ENCODE measurements around the gene KRTAP4-7. TPM values are rescaled to one million over a fixed set of nuclear protein-coding genes. Genes with fewer than 3 reads are reported as not detected.
A peak's percentile ranks its signal among the peaks of the same experiment; 100 is the strongest.
"Not testable (repeated sequence)": the region's sequence is repeated elsewhere in the genome, so short reads cannot be mapped to it uniquely, and the experiment has no call there.

Gene KRTAP4-7
- polyA plus RNA-seq (2013, experiment 1 of 2) = not detected
- not detected for polyA plus RNA-seq (2013, experiment 2 of 2)

- not testable (repeated sequence) for H3K36me3 ChIP-seq (ENCODE audit: control insufficient read depth, insufficient read depth, low read length); H3K27ac ChIP-seq (ENCODE audit: low read depth, low read length, severe bottlenecking); H3K4me1 ChIP-seq (ENCODE audit: control insufficient read depth, insufficient read depth, low read length, poor library complexity, severe bottlenecking); H3K9me3 ChIP-seq (ENCODE audit: control insufficient read depth, low read length); H3K4me3 ChIP-seq (ENCODE audit: extremely low read depth, insufficient read depth, low read length, poor library complexity, severe bottlenecking)
- WGBS, 2 experiments (ENCODE audit: insufficient coverage in 2 of 2) = 86 to 89% methylated on average over 7 to 11 of the region's 14 CpGs
These were observed at the start of gene KRTAP4-7 for GRCh38 chr17:41084100-41084856. Gene KRTAP4-7, plus strand, starts transcription at chr17:41084150. Its CDS starts 57 bp downstream, at chr17:41084207.

DNA sequence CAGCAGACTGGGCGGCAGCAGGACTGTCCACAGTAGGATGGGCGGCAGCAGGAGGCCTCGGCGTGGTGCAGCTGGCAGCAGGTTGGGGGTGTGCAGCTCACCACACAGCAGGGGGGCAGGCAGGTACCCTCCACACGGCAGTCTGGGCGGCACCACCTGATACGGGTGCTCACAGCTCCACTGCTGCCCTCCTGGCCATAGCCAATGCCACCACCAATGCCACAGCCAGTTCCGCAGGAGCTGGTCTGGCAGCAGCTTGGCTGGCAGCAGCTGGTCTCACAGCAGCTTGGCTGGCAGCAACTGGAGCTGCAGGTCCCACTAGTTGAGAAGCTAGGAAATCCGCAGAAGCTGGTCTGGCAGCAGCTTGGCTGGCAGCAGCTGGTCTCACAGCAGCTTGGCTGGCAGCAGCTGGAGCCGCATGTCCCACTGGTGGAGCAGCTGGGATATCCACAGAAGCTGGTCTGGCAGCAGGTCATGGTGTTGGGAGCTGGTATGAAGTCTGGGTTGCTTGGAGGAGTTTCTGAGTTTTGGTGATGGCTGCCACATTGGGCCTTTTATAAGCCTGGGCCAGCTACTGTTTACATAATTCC, 49.5 kb upstream of the KRTAP4-7 start, which contains the start of gene KRTAP1-3:
Gene KRTAP1-3, minus strand, starts transcription at position 529 of the 590 bp plus-strand sequence. Its CDS starts 53 bp downstream, at position 476.
- H3K4me3 ChIP-seq (ENCODE audit: extremely low read depth, insufficient read depth, low read length, poor library complexity, severe bottlenecking); H3K36me3 ChIP-seq (ENCODE audit: control insufficient read depth, insufficient read depth, low read length); H3K27ac ChIP-seq (ENCODE audit: low read depth, low read length, severe bottlenecking); H3K9me3 ChIP-seq (ENCODE audit: control insufficient read depth, low read length); H3K4me1 ChIP-seq (ENCODE audit: control insufficient read depth, insufficient read depth, low read length, poor library complexity, severe bottlenecking): not testable (repeated sequence)
- 91 to 95% methylated on average over 6 of the region's 10 CpGs for WGBS, 2 experiments (ENCODE audit: insufficient coverage in 2 of 2)

GRCh38 chr17:41037853-41038350, 46.0 kb upstream of the KRTAP4-7 start:
- no peak overlapping the region for H3K27ac ChIP-seq (ENCODE audit: low read depth, low read length, severe bottlenecking)
- WGBS, 2 experiments (ENCODE audit: insufficient coverage in 2 of 2) = 50 to 63% methylated on average over 1 of the region's 2 CpGs

DNA sequence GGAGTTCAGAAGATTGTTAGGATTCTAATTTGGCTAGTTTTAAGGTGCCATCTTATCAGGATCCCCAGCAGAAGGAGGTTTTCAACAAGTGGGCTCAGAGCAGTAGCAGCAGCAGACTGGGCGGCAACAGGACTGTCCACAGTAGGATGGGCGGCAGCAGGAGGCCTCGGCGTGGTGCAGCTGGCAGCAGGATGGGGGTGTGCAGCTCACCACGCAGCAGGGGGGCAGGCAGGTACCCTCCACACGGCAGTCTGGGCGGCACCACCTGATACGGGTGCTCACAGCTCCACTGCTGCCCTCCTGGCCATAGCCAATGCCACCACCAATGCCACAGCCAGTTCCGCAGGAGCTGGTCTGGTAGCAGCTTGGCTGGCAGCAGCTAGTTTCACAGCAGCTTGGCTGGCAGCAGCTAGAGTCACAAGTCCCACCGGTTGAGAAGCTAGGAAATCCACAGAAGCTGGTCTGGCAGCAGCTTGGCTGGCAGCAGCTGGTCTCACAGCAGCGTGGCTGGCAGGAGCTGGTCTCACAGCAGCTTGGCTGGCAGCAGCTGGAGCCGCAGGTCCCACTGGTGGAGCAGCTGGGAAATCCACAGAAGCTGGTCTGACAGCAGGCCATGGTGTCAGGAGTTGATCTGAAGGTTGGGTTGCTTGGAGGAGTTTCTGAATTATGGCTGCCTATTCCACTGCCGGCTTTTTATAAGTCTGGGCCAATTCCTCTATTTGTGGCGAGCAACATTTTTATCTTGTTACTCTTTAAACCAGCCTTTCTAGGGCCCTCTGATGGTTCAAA, 43.0 kb upstream of the KRTAP4-7 start, which contains the start of gene KRTAP1-1:
Gene KRTAP1-1, minus strand, starts transcription at position 668 of the 789 bp plus-strand sequence. Its CDS starts 53 bp downstream, at position 615.
- not testable (repeated sequence) for H3K4me1 ChIP-seq (ENCODE audit: control insufficient read depth, insufficient read depth, low read length, poor library complexity, severe bottlenecking); H3K36me3 ChIP-seq (ENCODE audit: control insufficient read depth, insufficient read depth, low read length); H3K27ac ChIP-seq (ENCODE audit: low read depth, low read length, severe bottlenecking); H3K9me3 ChIP-seq (ENCODE audit: control insufficient read depth, low read length); H3K4me3 ChIP-seq (ENCODE audit: extremely low read depth, insufficient read depth, low read length, poor library complexity, severe bottlenecking)
- 88 to 93% methylated on average over 7 to 8 of the region's 14 CpGs for WGBS, 2 experiments (ENCODE audit: insufficient coverage in 2 of 2)

More at GRCh38 chr17:41037853-41038350, 46.0 kb upstream of the KRTAP4-7 start:
- Histone ChIP-seq H3K36me3 (ENCODE audit: control insufficient read depth, insufficient read depth, low read length) (no peaks in the 10 kb centered on the region), H3K9me3 (ENCODE audit: control insufficient read depth, low read length) (no peaks in the 10 kb centered on the region), H3K4me3 (ENCODE audit: extremely low read depth, insufficient read depth, low read length, poor library complexity, severe bottlenecking) (no peak overlapping the region), H3K4me1 (ENCODE audit: control insufficient read depth, insufficient read depth, low read length, poor library complexity, severe bottlenecking) (no peaks in the 10 kb centered on the region)

- no peaks in the 10 kb centered on the region for H3K36me3 ChIP-seq (ENCODE audit: control insufficient read depth, insufficient read depth, low read length)
- WGBS, 2 experiments (ENCODE audit: insufficient coverage in 2 of 2) = no CpG with 5 or more reads among the region's 1 CpG
These were observed 41.0 kb upstream of the KRTAP4-7 start for GRCh38 chr17:41042953-41043352.

DNA sequence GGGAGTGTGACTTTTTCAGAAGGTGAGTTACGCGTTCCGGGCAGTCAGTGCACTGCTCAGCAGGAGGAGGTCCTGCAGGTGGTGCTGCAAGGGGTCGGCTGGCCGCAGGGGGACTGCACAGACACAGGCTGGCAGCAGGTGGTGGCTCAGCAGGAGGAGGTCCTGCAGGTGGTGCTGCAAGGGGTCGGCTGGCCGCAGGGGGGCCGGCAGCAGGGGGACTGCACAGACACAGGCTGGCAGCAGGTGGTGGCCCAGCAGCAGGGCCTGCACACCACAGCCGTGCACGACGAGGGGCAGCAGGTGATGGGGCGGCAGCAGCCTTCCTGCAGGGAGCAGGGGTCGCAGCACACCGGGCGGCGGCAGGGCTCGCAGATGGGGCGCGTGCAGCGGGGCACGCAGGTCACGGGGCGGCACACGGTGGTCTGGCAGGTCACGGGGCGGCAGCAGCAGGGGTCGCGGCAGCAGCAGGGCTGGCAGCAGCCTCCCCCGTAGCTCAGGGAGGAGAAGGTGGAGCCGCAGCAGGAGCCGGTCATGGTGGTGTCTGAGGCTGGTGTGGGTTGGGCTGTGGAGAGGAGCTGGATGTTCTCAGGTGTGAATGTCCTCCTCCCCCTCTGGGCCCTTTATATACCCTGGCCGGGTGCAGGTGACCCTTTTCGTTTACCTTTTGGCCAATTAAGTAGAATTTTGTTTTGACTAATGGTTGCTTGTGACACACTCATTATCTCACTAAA, 37.0 kb upstream of the KRTAP4-7 start, which contains the start of gene KRTAP2-1:
Gene KRTAP2-1, minus strand, starts transcription at position 582 of the 731 bp plus-strand sequence. Its CDS starts 49 bp downstream, at position 533.
- not testable (repeated sequence) for H3K36me3 ChIP-seq (ENCODE audit: control insufficient read depth, insufficient read depth, low read length); H3K27ac ChIP-seq (ENCODE audit: low read depth, low read length, severe bottlenecking); H3K4me3 ChIP-seq (ENCODE audit: extremely low read depth, insufficient read depth, low read length, poor library complexity, severe bottlenecking); H3K9me3 ChIP-seq (ENCODE audit: control insufficient read depth, low read length); H3K4me1 ChIP-seq (ENCODE audit: control insufficient read depth, insufficient read depth, low read length, poor library complexity, severe bottlenecking)
- WGBS, 2 experiments (ENCODE audit: insufficient coverage in 2 of 2) = 70 to 95% methylated on average over 4 of the region's 33 CpGs

More at GRCh38 chr17:41042953-41043352, 41.0 kb upstream of the KRTAP4-7 start:
- H3K4me3 ChIP-seq (ENCODE audit: extremely low read depth, insufficient read depth, low read length, poor library complexity, severe bottlenecking) = no peak overlapping the region
- H3K27ac ChIP-seq (ENCODE audit: low read depth, low read length, severe bottlenecking) = no peak overlapping the region
- H3K4me1 ChIP-seq (ENCODE audit: control insufficient read depth, insufficient read depth, low read length, poor library complexity, severe bottlenecking) = no peaks in the 10 kb centered on the region
- no peaks in the 10 kb centered on the region for H3K9me3 ChIP-seq (ENCODE audit: control insufficient read depth, low read length)

DNA sequence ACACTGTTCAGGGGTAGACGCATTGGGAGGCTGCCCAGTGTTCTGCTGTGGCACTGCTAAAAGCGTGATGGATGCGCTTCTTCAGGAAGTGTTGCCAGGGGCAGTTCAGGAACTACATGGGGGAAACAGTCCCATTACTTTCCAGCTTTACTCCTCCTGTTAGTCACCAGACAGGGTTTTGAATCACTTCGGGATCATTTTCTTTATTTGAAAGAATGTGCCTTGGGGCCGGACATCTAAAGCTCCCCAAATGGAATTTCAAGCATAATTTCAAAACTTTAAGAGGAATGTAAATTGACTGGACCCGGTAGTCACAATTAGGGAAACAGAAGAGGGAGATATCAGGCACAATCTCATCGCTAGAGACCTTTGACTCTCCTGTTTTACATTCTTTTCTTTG, 35.5 kb upstream of the KRTAP4-7 start:
- peaks cover 8% of the 10 kb centered on the region for H3K4me1 ChIP-seq (ENCODE audit: control insufficient read depth, insufficient read depth, low read length, poor library complexity, severe bottlenecking)
- peak overlapping the region; percentile 70 for H3K27ac ChIP-seq (ENCODE audit: low read depth, low read length, severe bottlenecking)
- no peaks in the 10 kb centered on the region for H3K36me3 ChIP-seq (ENCODE audit: control insufficient read depth, insufficient read depth, low read length)
- no peak overlapping the region for H3K4me3 ChIP-seq (ENCODE audit: extremely low read depth, insufficient read depth, low read length, poor library complexity, severe bottlenecking)
- H3K9me3 ChIP-seq (ENCODE audit: control insufficient read depth, low read length) = peaks cover 4% of the 10 kb centered on the region
- WGBS, 2 experiments (ENCODE audit: insufficient coverage in 2 of 2) = 72 to 75% methylated on average over 2 to 4 of the region's 7 CpGs

GRCh38 chr17:41049110-41049509, 34.8 kb upstream of the KRTAP4-7 start:
- Histone ChIP-seq H3K27ac (ENCODE audit: low read depth, low read length, severe bottlenecking) (peak overlapping the region; percentile 70), H3K36me3 (ENCODE audit: control insufficient read depth, insufficient read depth, low read length) (no peaks in the 10 kb centered on the region), H3K9me3 (ENCODE audit: control insufficient read depth, low read length) (peaks cover 5% of the 10 kb centered on the region), H3K4me3 (ENCODE audit: extremely low read depth, insufficient read depth, low read length, poor library complexity, severe bottlenecking) (no peak overlapping the region), H3K4me1 (ENCODE audit: control insufficient read depth, insufficient read depth, low read length, poor library complexity, severe bottlenecking) (peaks cover 8% of the 10 kb centered on the region)
- WGBS, 2 experiments (ENCODE audit: insufficient coverage in 2 of 2) = 81 to 88% methylated on average over 2 of the region's 2 CpGs

DNA sequence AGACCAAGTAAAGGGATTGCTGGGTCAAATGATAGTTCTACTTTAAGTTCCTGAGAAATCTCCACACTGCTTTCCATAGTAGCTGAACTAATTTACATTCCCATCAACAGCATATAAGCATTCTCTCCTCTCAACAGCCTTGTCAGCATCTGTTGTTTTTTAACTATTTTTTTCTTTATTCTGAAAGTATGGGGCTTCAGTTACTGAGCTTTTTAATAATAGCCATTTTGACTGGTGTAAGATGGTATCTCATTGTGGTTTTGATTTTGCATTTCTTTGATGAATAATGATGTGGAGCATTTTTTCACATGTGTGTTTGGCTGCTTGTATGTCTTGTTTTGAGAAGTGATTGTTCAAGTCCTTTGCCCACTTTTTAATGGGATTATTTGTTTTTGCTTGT, 31.4 kb upstream of the KRTAP4-7 start:
- Histone ChIP-seq H3K4me1 (ENCODE audit: control insufficient read depth, insufficient read depth, low read length, poor library complexity, severe bottlenecking) (peaks cover 8% of the 10 kb centered on the region), H3K36me3 (ENCODE audit: control insufficient read depth, insufficient read depth, low read length) (no peaks in the 10 kb centered on the region), H3K9me3 (ENCODE audit: control insufficient read depth, low read length) (peaks cover 17% of the 10 kb centered on the region), H3K4me3 (ENCODE audit: extremely low read depth, insufficient read depth, low read length, poor library complexity, severe bottlenecking) (no peak overlapping the region), H3K27ac (ENCODE audit: low read depth, low read length, severe bottlenecking) (no peak overlapping the region)

DNA sequence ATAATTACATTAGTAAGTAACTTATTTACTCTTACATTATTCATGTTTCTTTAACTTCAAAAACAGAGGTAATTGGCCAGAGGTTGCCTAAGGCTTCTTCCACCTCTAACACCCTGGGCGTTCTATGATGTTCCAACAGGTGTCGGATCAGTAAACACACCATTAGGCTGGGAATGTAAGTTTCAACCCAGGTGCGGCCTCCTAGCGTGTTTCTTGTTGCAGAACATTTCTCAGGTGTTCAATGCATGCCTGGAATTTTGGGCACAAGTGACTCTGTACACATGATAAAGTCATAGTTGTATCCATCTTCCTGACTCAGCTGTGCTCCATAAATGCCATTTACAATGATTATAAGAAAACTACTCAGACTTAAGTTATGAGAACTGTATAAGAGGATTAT, 29.9 kb upstream of the KRTAP4-7 start:
- WGBS, 2 experiments (ENCODE audit: insufficient coverage in 2 of 2) = 84 to 86% methylated on average over 4 of the region's 4 CpGs
- Histone ChIP-seq H3K4me3 (ENCODE audit: extremely low read depth, insufficient read depth, low read length, poor library complexity, severe bottlenecking) (no peak overlapping the region), H3K9me3 (ENCODE audit: control insufficient read depth, low read length) (peaks cover 17% of the 10 kb centered on the region)

More for the DNA sequence above, 29.9 kb upstream of the KRTAP4-7 start:
- H3K4me1 ChIP-seq (ENCODE audit: control insufficient read depth, insufficient read depth, low read length, poor library complexity, severe bottlenecking) = peaks cover 5% of the 10 kb centered on the region
- no peak overlapping the region for H3K27ac ChIP-seq (ENCODE audit: low read depth, low read length, severe bottlenecking)
- no peaks in the 10 kb centered on the region for H3K36me3 ChIP-seq (ENCODE audit: control insufficient read depth, insufficient read depth, low read length)

Measured in mesodermal cell (in vitro differentiated cells).